Measurements from ENCODE around the gene OR2T33. TPM values are rescaled to one million over a fixed set of nuclear protein-coding genes. Genes with fewer than 3 reads are reported as not detected.
"Not testable (repeated sequence)": the region's sequence is repeated elsewhere in the genome, so short reads cannot be mapped to it uniquely, and the experiment has no call there.

OR2T33 gene
- polyA plus RNA-seq (ENCODE audit: insufficient read length in 4 of 4), result under 1 TPM in 1 of 4 donors, not detected in 3; 0.05 TPM

GRCh38 chr1:248277876-248278275, at the start of gene OR2T33:
Gene OR2T33, minus strand, starts transcription at chr1:248277976. Its CDS starts 4,162 bp downstream, at chr1:248273814.
- DNase-seq (ENCODE audit: low read depth in 4 of 4, low spot score in 3 of 4), result no peak

GRCh38 chr1:248324468-248324867, 46.7 kb upstream of the OR2T33 start, which contains the start of gene OR2M7:
Gene OR2M7, minus strand, starts transcription at chr1:248324568. Its CDS starts 0 bp downstream, at chr1:248324568.
- no peak for DNase-seq (ENCODE audit: low read depth in 4 of 4, low spot score in 3 of 4)

- no peak for DNase-seq (ENCODE audit: low read depth in 4 of 4, low spot score in 3 of 4)
Observed at GRCh38 chr1:248316796-248317195, 39.0 kb upstream of the OR2T33 start.

- DNase-seq (ENCODE audit: low read depth in 4 of 4, low spot score in 3 of 4), result not testable (repeated sequence)
Observed at GRCh38 chr1:248306740-248307139, 29.0 kb upstream of the OR2T33 start.

GRCh38 chr1:248306103-248306502, 28.3 kb upstream of the OR2T33 start:
- no peak for DNase-seq (ENCODE audit: low read depth in 4 of 4, low spot score in 3 of 4)

GRCh38 chr1:248305672-248306071, 27.9 kb upstream of the OR2T33 start:
- DNase-seq (ENCODE audit: low read depth in 4 of 4, low spot score in 3 of 4), result not testable (repeated sequence)

- no peak for DNase-seq (ENCODE audit: low read depth in 4 of 4, low spot score in 3 of 4)
Observed at GRCh38 chr1:248303324-248303723, 25.5 kb upstream of the OR2T33 start, which contains the start of gene OR2T12. Gene OR2T12, minus strand, starts transcription at chr1:248303424. Its CDS starts 7,846 bp downstream, at chr1:248295578.

GRCh38 chr1:248288391-248288790, 10.6 kb upstream of the OR2T33 start:
- no peak for DNase-seq (ENCODE audit: low read depth in 4 of 4, low spot score in 3 of 4)

GRCh38 chr1:248273225-248273624, 4.6 kb downstream of the OR2T33 start:
- not testable (repeated sequence) for DNase-seq (ENCODE audit: low read depth in 4 of 4, low spot score in 3 of 4)

GRCh38 chr1:248268178-248268577, 9.6 kb downstream of the OR2T33 start:
- DNase-seq (ENCODE audit: low read depth in 4 of 4, low spot score in 3 of 4), result no peak

GRCh38 chr1:248259309-248259708, 18.5 kb downstream of the OR2T33 start:
- DNase-seq (ENCODE audit: low read depth in 4 of 4, low spot score in 3 of 4), result not testable (repeated sequence)

- peak in 1 of 4 donors; percentile 1 for DNase-seq (ENCODE audit: low read depth in 4 of 4, low spot score in 3 of 4)
Observed at GRCh38 chr1:248243204-248243603, 34.6 kb downstream of the OR2T33 start.

GRCh38 chr1:248239478-248239877, 38.3 kb downstream of the OR2T33 start:
- DNase-seq (ENCODE audit: low read depth in 4 of 4, low spot score in 3 of 4), result no peak

GRCh38 chr1:248231117-248231516, 46.7 kb downstream of the OR2T33 start, which contains the start of gene OR2M4:
Gene OR2M4, plus strand, starts transcription at chr1:248231417. Its CDS starts 7,512 bp downstream, at chr1:248238929.
- DNase-seq (ENCODE audit: low read depth in 4 of 4, low spot score in 3 of 4), result no peak

- no peak for DNase-seq (ENCODE audit: low read depth in 4 of 4, low spot score in 3 of 4)
Observed at GRCh38 chr1:248229360-248229908, 48.3 kb downstream of the OR2T33 start.

- no peak for DNase-seq (ENCODE audit: low read depth in 4 of 4, low spot score in 3 of 4)
Observed at GRCh38 chr1:248225537-248225936, 52.2 kb downstream of the OR2T33 start.

Other genes starting within 250 kb of the OR2T33 start
- under 1 TPM in 3 of 4 donors, not detected in 1; 0.06 to 0.13 (median 0.08) TPM for gene OR2L2, start 247.9 kb downstream of the OR2T33 start, polyA plus RNA-seq (ENCODE audit: insufficient read length in 4 of 4)
- not detected for gene OR2L3, start 231.1 kb downstream of the OR2T33 start, polyA plus RNA-seq (ENCODE audit: insufficient read length in 4 of 4)
- gene OR2L13, start 182.8 kb downstream of the OR2T33 start, polyA plus RNA-seq (ENCODE audit: insufficient read length in 4 of 4), result under 1 TPM in 1 of 4 donors, not detected in 3; 0.11 TPM
- gene OR2M5, start 132.8 kb downstream of the OR2T33 start, polyA plus RNA-seq (ENCODE audit: insufficient read length in 4 of 4), result not detected
- gene OR2M2, start 103.2 kb downstream of the OR2T33 start, polyA plus RNA-seq (ENCODE audit: insufficient read length in 4 of 4), result not detected
- gene OR2M3, start 80.7 kb downstream of the OR2T33 start, polyA plus RNA-seq (ENCODE audit: insufficient read length in 4 of 4), result under 1 TPM; 0.01 to 0.05 (median 0.04) TPM
- gene OR2M4, start 46.6 kb downstream of the OR2T33 start, polyA plus RNA-seq (ENCODE audit: insufficient read length in 4 of 4), result under 1 TPM; 0.04 to 0.08 (median 0.04) TPM
- gene OR2T12, start 25.4 kb upstream of the OR2T33 start, polyA plus RNA-seq (ENCODE audit: insufficient read length in 4 of 4), result under 1 TPM in 2 of 4 donors, not detected in 2; 0.05 to 0.06 TPM
- gene OR2M7, start 46.6 kb upstream of the OR2T33 start, polyA plus RNA-seq (ENCODE audit: insufficient read length in 4 of 4), result not detected
- not detected for gene OR14C36, start 70.8 kb upstream of the OR2T33 start, polyA plus RNA-seq (ENCODE audit: insufficient read length in 4 of 4)
- gene OR2T4, start 83.7 kb upstream of the OR2T33 start, polyA plus RNA-seq (ENCODE audit: insufficient read length in 4 of 4), result not detected
- under 1 TPM in 2 of 4 donors, not detected in 2; 0.11 TPM for gene OR2T6, start 97.8 kb upstream of the OR2T33 start, polyA plus RNA-seq (ENCODE audit: insufficient read length in 4 of 4)
- gene OR2T1, start 125.1 kb upstream of the OR2T33 start, polyA plus RNA-seq (ENCODE audit: insufficient read length in 4 of 4), result not detected
- not detected for gene OR2T2, start 167.7 kb upstream of the OR2T33 start, polyA plus RNA-seq (ENCODE audit: insufficient read length in 4 of 4)
- not detected for gene OR2T3, start 195.4 kb upstream of the OR2T33 start, polyA plus RNA-seq (ENCODE audit: insufficient read length in 4 of 4)
- not detected for gene OR2T5, start 210.6 kb upstream of the OR2T33 start, polyA plus RNA-seq (ENCODE audit: insufficient read length in 4 of 4)
- under 1 TPM in 1 of 4 donors, not detected in 3; 0.08 TPM for gene OR2G6, start 230.1 kb upstream of the OR2T33 start, polyA plus RNA-seq (ENCODE audit: insufficient read length in 4 of 4)